ENCODE data around the gene PPP1R15B. TPM values are rescaled to one million over a fixed set of nuclear protein-coding genes. Genes with fewer than 3 reads are reported as not detected.
A peak's percentile ranks its signal among the peaks of the same experiment; 100 is the strongest.

The PPP1R15B gene
- total RNA-seq, 2 experiments from 2014 or later, result 63.8 to 64.6 TPM

GRCh38 chr1:204416589-204417073 lies 5.0 kb upstream of the PPP1R15B start:
- TF ChIP-seq, protein P1, sequence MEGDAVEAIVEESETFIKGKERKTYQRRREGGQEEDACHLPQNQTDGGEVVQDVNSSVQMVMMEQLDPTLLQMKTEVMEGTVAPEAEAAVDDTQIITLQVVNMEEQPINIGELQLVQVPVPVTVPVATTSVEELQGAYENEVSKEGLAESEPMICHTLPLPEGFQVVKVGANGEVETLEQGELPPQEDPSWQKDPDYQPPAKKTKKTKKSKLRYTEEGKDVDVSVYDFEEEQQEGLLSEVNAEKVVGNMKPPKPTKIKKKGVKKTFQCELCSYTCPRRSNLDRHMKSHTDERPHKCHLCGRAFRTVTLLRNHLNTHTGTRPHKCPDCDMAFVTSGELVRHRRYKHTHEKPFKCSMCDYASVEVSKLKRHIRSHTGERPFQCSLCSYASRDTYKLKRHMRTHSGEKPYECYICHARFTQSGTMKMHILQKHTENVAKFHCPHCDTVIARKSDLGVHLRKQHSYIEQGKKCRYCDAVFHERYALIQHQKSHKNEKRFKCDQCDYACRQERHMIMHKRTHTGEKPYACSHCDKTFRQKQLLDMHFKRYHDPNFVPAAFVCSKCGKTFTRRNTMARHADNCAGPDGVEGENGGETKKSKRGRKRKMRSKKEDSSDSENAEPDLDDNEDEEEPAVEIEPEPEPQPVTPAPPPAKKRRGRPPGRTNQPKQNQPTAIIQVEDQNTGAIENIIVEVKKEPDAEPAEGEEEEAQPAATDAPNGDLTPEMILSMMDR (IDR thresholded peaks at IDR 0.05), result no peak
- ATAC-seq (no peak), DNase-seq (no peak)
- Mint-ChIP-seq H3K36me3 (ENCODE audit: low read depth) (no peaks in the 10 kb centered on the region), H3K4me1 (ENCODE audit: low read depth) (peaks cover 47% of the 10 kb centered on the region), H3K4me3 (no peak overlapping the region), H3K27me3 (no peaks in the 10 kb centered on the region), H3K9me3 (no peaks in the 10 kb centered on the region), H3K27ac (no peak overlapping the region)
- intact Hi-C loops (cut with micrococcal nuclease), result no loop called here
- POLR2A ChIA-PET, result interaction anchor here (1.2 to 1.4 kb wide), 2 partner anchors 9 to 77 kb away, joined by 3 to 4 read pairs; no protein-coding TSS in a partner anchor
- CTCF ChIA-PET, result interaction anchor here (0.9 to 3.2 kb wide), 5 partner anchors 9 to 89 kb away, joined by 3 to 20 read pairs (median 3); no protein-coding TSS in a partner anchor

GRCh38 chr1:204415351-204415750 lies 3.7 kb upstream of the PPP1R15B start:
- H3K9me3 Mint-ChIP-seq, result no peaks in the 10 kb centered on the region
- intact Hi-C loops (cut with micrococcal nuclease), result no loop called here
- no peak overlapping the region for H3K27ac Mint-ChIP-seq
- H3K27me3 Mint-ChIP-seq, result no peaks in the 10 kb centered on the region
- ChIA-PET POLR2A (interaction anchor here (0.8 kb wide), 1 partner anchor 299 kb away, joined by 3 read pairs; no protein-coding TSS in a partner anchor), CTCF (interaction anchor here (0.6 to 4.2 kb wide), 8 partner anchors 9 to 92 kb away, joined by 3 to 31 read pairs (median 11); no protein-coding TSS in a partner anchor)
- H3K4me1 Mint-ChIP-seq (ENCODE audit: low read depth), result peaks cover 44% of the 10 kb centered on the region
- TF ChIP-seq, protein P1 (IDR thresholded peaks at IDR 0.05), result no peak
- H3K4me3 Mint-ChIP-seq, result no peak overlapping the region
- DNase-seq (no peak), ATAC-seq (no peak)
- H3K36me3 Mint-ChIP-seq (ENCODE audit: low read depth), result peaks cover 12% of the 10 kb centered on the region

DNA sequence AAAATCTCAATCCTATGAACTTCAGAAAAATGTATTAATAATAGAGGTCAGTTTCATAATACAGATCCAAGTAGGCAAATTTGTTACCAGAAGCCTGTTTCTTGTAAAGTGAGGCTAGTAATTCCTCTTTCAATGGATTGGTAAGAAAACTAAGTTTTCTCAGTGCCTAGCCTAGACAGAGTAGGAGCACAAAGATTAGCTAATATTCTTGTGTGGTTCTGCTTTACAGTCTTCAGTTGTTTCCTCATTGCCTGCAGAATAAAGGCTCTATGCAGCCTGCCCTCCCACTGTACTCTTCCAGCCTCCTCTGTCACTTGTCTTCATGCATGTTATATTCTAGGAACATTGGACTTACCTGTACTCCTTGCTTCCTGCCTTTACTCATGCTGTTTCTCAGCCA lies 2.4 kb upstream of the PPP1R15B start:
- H3K9me3 Mint-ChIP-seq, result no peaks in the 10 kb centered on the region
- ATAC-seq (no peak), DNase-seq (no peak)
- intact Hi-C loops (cut with micrococcal nuclease), result no loop called here
- CTCF ChIA-PET, result interaction anchor here (0.6 to 4.2 kb wide), 10 partner anchors 8 to 93 kb away, joined by 3 to 31 read pairs (median 6); no protein-coding TSS in a partner anchor
- H3K27ac Mint-ChIP-seq, result no peak overlapping the region
- POLR2A ChIA-PET, result interaction anchor here (1.2 to 2.1 kb wide), 3 partner anchors 17 to 80 kb away, joined by 3 to 7 read pairs (median 3); partner anchors contain the start of gene PIK3C2B
- peaks cover 25% of the 10 kb centered on the region for H3K36me3 Mint-ChIP-seq (ENCODE audit: low read depth)
- no peaks in the 10 kb centered on the region for H3K27me3 Mint-ChIP-seq
- no peak overlapping the region for H3K4me3 Mint-ChIP-seq
- peaks cover 35% of the 10 kb centered on the region for H3K4me1 Mint-ChIP-seq (ENCODE audit: low read depth)
- TF ChIP-seq, protein P1 (IDR thresholded peaks at IDR 0.05), result no peak

GRCh38 chr1:204413170-204413535 lies 1.5 kb upstream of the PPP1R15B start:
- Mint-ChIP-seq H3K36me3 (ENCODE audit: low read depth) (peaks cover 34% of the 10 kb centered on the region), H3K9me3 (no peaks in the 10 kb centered on the region), H3K4me1 (ENCODE audit: low read depth) (peaks cover 30% of the 10 kb centered on the region), H3K27ac (peak overlapping the region; percentile 100), H3K27me3 (no peaks in the 10 kb centered on the region), H3K4me3 (peak overlapping the region; percentile 99)
- intact Hi-C loops (cut with micrococcal nuclease), result no loop called here
- CTCF ChIA-PET, result interaction anchor here (1.3 to 4.2 kb wide), 7 partner anchors 15 to 94 kb away, joined by 3 to 31 read pairs (median 9); no protein-coding TSS in a partner anchor
- TF ChIP-seq, protein P1 (IDR thresholded peaks at IDR 0.05), result no peak
- ATAC-seq (no peak), DNase-seq (no peak)
- POLR2A ChIA-PET, result interaction anchor here (0.7 to 2.1 kb wide), 4 partner anchors 18 to 648 kb away, joined by 3 to 7 read pairs (median 4); partner anchors contain the start of genes LAX1 and PIK3C2B
